GM21529 (cell line): ENCODE measurements around the gene FREM1.

Experiments
- ATAC-seq: cut with Tn5 transposase; IDR thresholded peaks from one replicate; pipeline ENCODE4 v1.9.1; 2021; ENCODE audit not compliant: unreplicated experiment

FREM1 gene

DNA sequence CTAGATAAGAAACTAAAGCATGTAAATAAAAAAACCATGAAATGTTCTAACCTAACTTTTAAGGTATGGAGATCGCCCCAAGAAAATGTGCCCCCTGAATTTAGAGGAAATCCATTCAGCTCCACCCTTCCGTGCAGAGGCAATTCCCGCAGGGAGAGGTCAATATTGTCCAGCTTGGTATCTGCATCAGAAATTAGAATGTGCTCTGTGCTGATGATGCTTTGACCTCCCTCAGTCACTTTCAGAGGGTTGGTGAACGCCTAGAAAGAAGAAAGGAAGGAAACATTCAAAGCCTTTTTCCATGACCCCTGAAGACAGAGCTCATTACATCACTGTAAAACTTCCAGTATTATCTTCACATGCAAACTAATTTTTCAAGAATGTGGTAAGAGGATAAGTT lies 91.0 kb downstream of the FREM1 start:
- no peak for ATAC-seq

- ATAC-seq: no peak
Measured at GRCh38 chr9:14814249-14814628, 96.0 kb downstream of the FREM1 start.

GRCh38 chr9:14813336-14814248 lies 96.6 kb downstream of the FREM1 start:
- ATAC-seq: no peak

- no peak for ATAC-seq
Measured at GRCh38 chr9:14812806-14813205, 97.4 kb downstream of the FREM1 start.

DNA sequence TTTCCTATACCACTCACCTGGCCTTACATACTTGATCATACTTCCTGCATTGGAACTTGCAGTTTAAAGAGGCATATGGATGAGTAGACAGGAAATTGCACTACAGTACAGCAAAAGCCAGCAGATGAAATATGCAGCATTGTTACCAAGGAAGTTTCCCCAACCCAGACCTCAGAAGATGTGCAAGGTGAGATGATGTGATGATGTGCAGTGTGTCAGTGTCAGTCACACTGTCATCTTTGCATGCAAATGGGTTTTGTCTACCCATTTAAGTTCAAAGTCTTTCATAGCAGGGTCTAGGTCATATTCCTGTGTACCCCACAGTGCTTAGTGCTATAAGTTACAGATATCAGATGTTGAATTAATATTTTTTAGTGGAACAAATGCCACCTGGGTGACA lies 98.4 kb downstream of the FREM1 start:
- no peak for ATAC-seq

- no peak for ATAC-seq
Measured at GRCh38 chr9:14806941-14807520, 103.2 kb downstream of the FREM1 start.

DNA sequence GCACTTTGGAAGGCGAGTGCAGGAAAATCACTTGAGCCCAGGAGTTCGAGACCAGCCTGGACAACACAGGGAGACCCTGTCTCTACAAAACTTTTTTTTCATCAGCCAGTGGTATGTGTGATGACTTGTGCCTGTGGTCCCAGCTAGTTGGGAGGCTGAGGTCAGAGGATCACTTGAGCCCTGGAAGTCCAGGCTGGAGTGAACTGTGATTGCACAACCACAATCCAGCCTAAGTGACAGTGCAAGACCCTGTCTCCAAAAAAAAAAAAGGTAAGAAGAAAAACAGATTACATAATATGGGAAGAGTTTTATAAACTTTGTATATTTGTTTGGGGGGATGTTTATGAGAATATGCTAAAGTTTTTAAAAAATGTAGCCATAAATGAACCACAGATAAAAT lies 111.2 kb downstream of the FREM1 start:
- no peak for ATAC-seq

DNA sequence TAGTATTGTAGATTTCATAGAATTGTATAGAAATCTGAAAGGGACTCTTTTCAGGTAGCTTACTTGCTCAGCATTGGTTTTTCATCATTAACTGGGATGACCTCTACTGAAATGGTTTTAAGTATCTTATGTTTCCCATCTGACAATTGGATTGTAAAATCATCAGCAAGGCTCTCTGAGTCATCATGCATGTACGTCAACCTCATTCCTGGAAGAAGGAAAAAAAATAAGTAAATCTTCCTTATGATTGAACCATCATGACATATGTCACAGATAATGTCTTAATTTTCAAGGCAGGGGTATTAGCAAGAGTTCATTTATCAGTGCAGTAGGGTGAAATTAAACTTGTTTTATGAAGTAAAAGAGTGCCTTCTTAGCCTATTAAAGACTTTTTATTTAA lies 112.8 kb downstream of the FREM1 start:
- ATAC-seq: no peak

DNA sequence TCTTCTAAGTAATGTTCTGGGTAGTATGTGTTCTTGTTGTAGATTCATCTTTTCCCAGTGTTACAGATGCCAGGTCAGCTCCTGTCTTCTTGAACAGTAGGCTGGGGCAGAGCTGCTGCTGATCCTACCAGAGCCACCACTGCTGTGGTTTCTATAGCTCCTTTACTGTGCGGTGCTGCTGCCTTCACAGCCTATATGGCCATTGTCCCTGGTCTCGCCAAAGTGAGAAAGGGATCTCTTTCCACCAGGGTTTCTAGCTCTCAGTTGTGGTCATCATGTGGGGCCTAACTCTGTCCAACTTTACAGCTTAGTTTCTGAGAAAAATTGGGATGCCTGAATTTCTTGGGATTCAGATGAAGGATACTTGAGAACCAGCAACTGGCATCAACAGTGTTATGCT lies 116.8 kb downstream of the FREM1 start:
- no peak for ATAC-seq

DNA sequence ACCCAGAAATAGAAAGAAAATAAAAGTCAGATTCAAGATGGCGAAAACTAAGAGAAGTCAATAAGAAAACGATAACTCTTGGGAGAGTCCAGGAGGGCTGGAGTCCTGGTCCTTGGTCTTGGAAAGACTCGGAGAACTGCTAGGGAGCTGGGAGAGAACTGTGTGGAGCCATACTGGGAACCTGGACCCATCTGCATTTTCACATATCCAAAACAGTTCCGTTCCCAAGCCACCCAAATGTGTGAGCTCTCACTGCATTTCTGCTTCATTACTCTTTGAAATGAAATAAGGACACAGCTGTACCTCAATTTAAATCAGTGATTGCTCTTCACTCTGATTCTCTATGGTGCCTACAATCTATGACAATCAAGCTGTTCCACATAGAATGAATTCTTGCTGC lies 119.6 kb downstream of the FREM1 start:
- no peak for ATAC-seq

DNA sequence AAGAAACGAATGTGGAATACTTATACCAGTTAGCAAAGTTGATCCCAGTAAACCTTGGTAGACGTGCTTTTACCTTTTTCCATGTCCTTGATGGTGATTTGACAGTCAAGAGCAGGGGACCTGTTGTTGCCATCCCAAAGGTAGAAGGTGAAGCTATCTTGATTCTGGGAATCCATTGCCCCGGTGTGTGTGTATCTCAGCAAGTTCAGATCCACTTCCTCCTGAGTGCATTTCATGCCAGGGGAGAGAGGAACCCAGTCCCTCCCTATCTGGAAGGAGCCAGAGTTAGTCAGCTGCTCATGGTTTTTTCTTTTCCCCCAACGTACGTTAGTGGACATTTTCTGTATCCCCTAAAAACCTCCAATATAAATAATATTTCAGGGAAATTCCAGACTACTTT lies 121.4 kb downstream of the FREM1 start:
- ATAC-seq: no peak

GRCh38 chr9:14783358-14783757 lies 126.9 kb downstream of the FREM1 start:
- ATAC-seq: no peak

- ATAC-seq: no peak
Measured at GRCh38 chr9:14782286-14783051, 127.8 kb downstream of the FREM1 start.

GRCh38 chr9:14780693-14781092 lies 129.5 kb downstream of the FREM1 start:
- no peak for ATAC-seq

- no peak for ATAC-seq
Measured at GRCh38 chr9:14780251-14780650, 130.0 kb downstream of the FREM1 start.

- ATAC-seq: no peak
Measured at GRCh38 chr9:14779566-14780022, 130.6 kb downstream of the FREM1 start.

DNA sequence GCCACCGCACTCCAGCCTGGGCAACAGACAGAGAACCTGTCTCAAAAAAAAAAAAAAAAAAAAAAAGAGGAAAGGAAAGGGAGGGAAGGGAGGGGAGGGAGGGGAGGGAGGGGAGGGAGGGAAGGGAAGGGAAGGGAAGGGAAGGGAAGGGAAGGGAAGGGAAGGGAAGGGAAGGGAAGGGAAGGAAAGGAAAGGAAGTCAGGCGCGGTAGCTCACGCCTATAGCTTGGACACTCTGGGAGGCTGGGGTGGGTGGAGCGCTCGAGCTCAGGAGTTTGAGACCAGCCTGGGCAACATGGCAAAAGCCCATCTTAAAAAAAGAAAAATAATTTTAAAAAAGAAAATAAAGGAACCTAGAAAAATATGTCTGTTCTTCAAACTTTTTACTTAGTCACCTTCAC lies 131.7 kb downstream of the FREM1 start:
- no peak for ATAC-seq

DNA sequence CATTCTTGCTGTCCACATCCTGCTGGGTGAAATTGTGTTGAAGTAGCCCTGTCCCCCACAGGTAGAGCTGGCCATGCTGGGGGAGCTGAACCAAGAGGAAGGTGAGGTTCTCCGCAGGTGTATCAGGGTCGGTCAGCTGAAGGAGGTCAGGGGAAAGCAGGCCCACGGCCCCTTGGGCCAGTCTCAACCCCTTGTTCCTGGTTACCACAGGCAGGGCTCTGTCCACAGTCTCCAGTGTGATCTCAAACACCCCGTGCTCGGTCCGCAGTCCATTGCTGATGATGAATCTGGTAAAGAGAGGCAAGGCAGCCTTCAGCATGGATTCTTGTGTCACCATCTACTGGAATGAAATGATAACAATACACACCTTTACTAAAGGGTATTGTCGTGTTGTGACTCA lies 134.3 kb downstream of the FREM1 start:
- ATAC-seq: no peak

DNA sequence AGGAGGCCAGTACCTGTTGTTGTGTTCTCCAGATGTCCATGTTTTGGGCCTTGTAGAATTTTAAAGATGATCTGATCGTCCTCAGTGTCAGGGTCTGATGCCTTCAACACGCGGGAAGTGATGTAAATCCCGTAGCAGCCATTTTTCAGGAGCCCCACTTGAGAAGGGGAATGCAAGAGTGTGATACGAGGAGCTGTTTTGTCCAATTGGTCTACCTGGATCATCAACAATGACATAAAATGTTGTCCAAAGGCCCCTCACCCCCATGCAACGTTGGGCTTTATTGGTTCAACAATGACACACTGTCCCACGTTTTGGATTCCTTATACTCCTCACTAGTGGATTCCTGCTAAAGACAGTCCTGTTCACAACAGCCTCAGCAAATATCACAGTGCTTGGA lies 139.6 kb downstream of the FREM1 start:
- ATAC-seq: no peak

- ATAC-seq: peak; percentile 55
Measured at GRCh38 chr9:14769230-14769571, 141.0 kb downstream of the FREM1 start.

GRCh38 chr9:14768405-14769229 lies 141.6 kb downstream of the FREM1 start:
- no peak for ATAC-seq
